Measurements from ENCODE around the gene ZBTB42.

DNA sequence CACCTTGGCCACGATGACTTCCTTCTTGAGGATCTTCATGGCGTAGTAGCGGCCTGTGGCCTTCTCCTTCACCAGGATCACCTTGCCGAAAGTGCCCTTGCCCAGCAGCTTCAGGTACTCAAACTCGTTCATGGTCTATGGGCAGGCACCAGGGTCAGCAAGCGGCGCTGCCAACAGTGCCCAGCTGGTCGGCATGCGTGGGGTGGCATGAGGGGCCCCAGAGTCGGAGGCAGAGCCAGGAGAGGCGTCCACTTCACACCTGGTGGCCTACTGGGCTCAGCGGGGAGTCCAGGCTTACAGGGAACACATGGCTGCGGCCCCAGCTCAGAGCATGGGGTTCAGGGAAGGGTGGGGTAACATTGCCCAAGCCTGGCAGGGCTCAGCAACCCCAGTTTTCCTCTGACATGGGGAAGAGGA, 25.8 kb upstream of the ZBTB42 start:
- TF ChIP-seq, protein P1, sequence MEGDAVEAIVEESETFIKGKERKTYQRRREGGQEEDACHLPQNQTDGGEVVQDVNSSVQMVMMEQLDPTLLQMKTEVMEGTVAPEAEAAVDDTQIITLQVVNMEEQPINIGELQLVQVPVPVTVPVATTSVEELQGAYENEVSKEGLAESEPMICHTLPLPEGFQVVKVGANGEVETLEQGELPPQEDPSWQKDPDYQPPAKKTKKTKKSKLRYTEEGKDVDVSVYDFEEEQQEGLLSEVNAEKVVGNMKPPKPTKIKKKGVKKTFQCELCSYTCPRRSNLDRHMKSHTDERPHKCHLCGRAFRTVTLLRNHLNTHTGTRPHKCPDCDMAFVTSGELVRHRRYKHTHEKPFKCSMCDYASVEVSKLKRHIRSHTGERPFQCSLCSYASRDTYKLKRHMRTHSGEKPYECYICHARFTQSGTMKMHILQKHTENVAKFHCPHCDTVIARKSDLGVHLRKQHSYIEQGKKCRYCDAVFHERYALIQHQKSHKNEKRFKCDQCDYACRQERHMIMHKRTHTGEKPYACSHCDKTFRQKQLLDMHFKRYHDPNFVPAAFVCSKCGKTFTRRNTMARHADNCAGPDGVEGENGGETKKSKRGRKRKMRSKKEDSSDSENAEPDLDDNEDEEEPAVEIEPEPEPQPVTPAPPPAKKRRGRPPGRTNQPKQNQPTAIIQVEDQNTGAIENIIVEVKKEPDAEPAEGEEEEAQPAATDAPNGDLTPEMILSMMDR (IDR thresholded peaks at IDR 0.05): no peak
- TF ChIP-seq POLR2A (IDR thresholded peaks at IDR 0.05; ENCODE audit: low read depth): no peak

Data from esophagus muscularis mucosa (tissue), 3 donors.